SH-SY5Y (cell line): Measurements from ENCODE around the gene CPLANE2.

ENCODE experiments used
- GATA2 ChIP-seq: IDR thresholded peaks from 2 replicates; pipeline ENCODE4 v1.6.1; 2011; ENCODE audit warnings: mild to moderate bottlenecking, low read depth, low read length
- GATA3 ChIP-seq: IDR thresholded peaks from 2 replicates; pipeline ENCODE4 v1.6.1; 2011; ENCODE audit warnings: low read depth, mild to moderate bottlenecking, low read length, moderate library complexity

DNA sequence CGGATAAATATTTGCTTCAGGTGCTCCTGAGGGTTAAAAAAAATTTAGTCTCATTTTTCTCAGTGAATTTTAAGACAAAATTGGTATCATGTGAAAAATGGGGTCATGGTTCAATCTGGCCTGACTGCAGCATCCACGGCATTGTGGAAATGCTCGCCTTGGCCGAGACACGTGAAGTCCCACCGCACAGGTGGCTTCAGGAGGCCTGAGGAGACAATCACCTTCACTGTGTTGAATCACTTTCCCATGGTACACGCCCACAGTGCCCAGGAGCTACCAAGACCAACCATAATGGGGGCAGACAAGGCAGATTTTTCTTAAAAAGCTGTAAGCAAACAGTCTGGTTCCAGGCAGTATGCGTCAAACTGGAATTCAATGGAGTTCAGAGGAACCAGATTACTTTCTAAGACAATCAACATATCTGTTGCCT is 11.0 kb upstream of the CPLANE2 start:
- TF ChIP-seq GATA3 = no peak
- no peak for TF ChIP-seq GATA2
